Right lung (tissue), 10 donors: ENCODE measurements around the gene DBN1. TPM values are rescaled to one million over a fixed set of nuclear protein-coding genes. Genes with fewer than 3 reads are reported as not detected.

Experiments
- DNase-seq, 2 donors: peaks; one replicate each; pipeline ENCODE4 v3.0.0-alpha.2; 2013
- long read RNA-seq, 8 donors: transcript quantifications; one replicate each; lab custom pipeline, GENCODE V29; 2026
- polyA plus RNA-seq, 5 donors: library from polyadenylated mRNA; unstranded; fragments of 120-200 nt; gene quantifications; one replicate each; pipeline versions ENCODE4 v1.2.1 to v1.2.3, GENCODE V29; 2013; ENCODE audit warnings: inconsistent platforms in 1 of 5, low replicate concordance in 1 of 5; ENCODE audit not compliant: insufficient read length in 5 of 5, insufficient read depth in 1 of 5

Gene DBN1
- polyA plus RNA-seq = 100 to 1,000 TPM; 121 to 218 (median 139) TPM
- long read RNA-seq, donor 1, transcript DBN1-202 (14 exons, 2,995 nt) = major isoform, 12 of 61 reads
- long read RNA-seq, donor 1, partial matches to known transcripts = 44 of 61 reads
- long read RNA-seq, donor 1, other reads (novel, unspliced or antisense) = 0 of 61 reads
- long read RNA-seq, donor 2, transcript DBN1-202 (14 exons, 2,995 nt) = major isoform, 31 of 46 reads
- long read RNA-seq, donor 2, partial matches to known transcripts = 7 of 46 reads
- long read RNA-seq, donor 2, other reads (novel, unspliced or antisense) = 5 of 46 reads
- long read RNA-seq, donor 3, transcript DBN1-202 (14 exons, 2,995 nt) = major isoform, 11 of 53 reads
- long read RNA-seq, donor 3, partial matches to known transcripts = 40 of 53 reads
- long read RNA-seq, donor 3, other reads (novel, unspliced or antisense) = 0 of 53 reads
- long read RNA-seq, donor 4, partial matches to known transcripts = 16 of 19 reads
- long read RNA-seq, donor 4, other reads (novel, unspliced or antisense) = 0 of 19 reads
- long read RNA-seq, donor 5, transcript DBN1-202 (14 exons, 2,995 nt) = major isoform, 11 of 53 reads
- long read RNA-seq, donor 5, partial matches to known transcripts = 41 of 53 reads
- long read RNA-seq, donor 5, other reads (novel, unspliced or antisense) = 0 of 53 reads
- long read RNA-seq, donor 6, transcript DBN1-202 (14 exons, 2,995 nt) = major isoform, 25 of 56 reads
- long read RNA-seq, donor 6, partial matches to known transcripts = 29 of 56 reads
- long read RNA-seq, donor 6, other reads (novel, unspliced or antisense) = 0 of 56 reads
- long read RNA-seq, donor 7, transcript DBN1-202 (14 exons, 2,995 nt) = major isoform, 16 of 62 reads
- long read RNA-seq, donor 7, partial matches to known transcripts = 45 of 62 reads
- long read RNA-seq, donor 7, other reads (novel, unspliced or antisense) = 0 of 62 reads
- long read RNA-seq, donor 8, transcript DBN1-202 (14 exons, 2,995 nt) = major isoform, 11 of 11 reads
- long read RNA-seq, donor 8, partial matches to known transcripts = 0 of 11 reads
- long read RNA-seq, donor 8, other reads (novel, unspliced or antisense) = 0 of 11 reads

GRCh38 chr5:177473443-177474001 is at the start of gene DBN1:
TSS of gene DBN1 (minus strand) at chr5:177473634. CDS start at chr5:177473521, 113 bp downstream.
- peak; percentile 36 to 62 for DNase-seq

- DNase-seq = no peak
Observed at GRCh38 chr5:177520916-177521513, 47.6 kb upstream of the DBN1 start.

- DNase-seq = no peak
Observed at GRCh38 chr5:177520271-177520670, 46.8 kb upstream of the DBN1 start.

- no peak for DNase-seq
Observed at GRCh38 chr5:177519463-177520235, 46.2 kb upstream of the DBN1 start.

- peak; percentile 98 for DNase-seq
Observed at GRCh38 chr5:177516601-177517568, 43.5 kb upstream of the DBN1 start, which contains the start of gene DDX41. TSS of gene DDX41 (minus strand) at chr5:177516961. CDS start at chr5:177516945, 16 bp downstream.

GRCh38 chr5:177515580-177515979 is 42.1 kb upstream of the DBN1 start:
- DNase-seq = no peak

- DNase-seq = no peak
Observed at GRCh38 chr5:177514541-177514940, 41.1 kb upstream of the DBN1 start.

- DNase-seq = no peak
Observed at GRCh38 chr5:177513500-177513899, 40.1 kb upstream of the DBN1 start.

GRCh38 chr5:177512736-177513380 is 39.4 kb upstream of the DBN1 start:
- no peak for DNase-seq

GRCh38 chr5:177511796-177512675 is 38.6 kb upstream of the DBN1 start:
- no peak for DNase-seq

- DNase-seq = no peak
Observed at GRCh38 chr5:177511181-177511580, 37.7 kb upstream of the DBN1 start.

- DNase-seq = no peak
Observed at GRCh38 chr5:177510567-177511053, 37.2 kb upstream of the DBN1 start.

GRCh38 chr5:177509991-177510566 is 36.6 kb upstream of the DBN1 start:
- no peak for DNase-seq

GRCh38 chr5:177509381-177509951 is 36.0 kb upstream of the DBN1 start, which contains the start of gene DOK3:
TSS of gene DOK3 (minus strand) at chr5:177509826. CDS start at chr5:177509540, 286 bp downstream.
- DNase-seq = no peak

- no peak for DNase-seq
Observed at GRCh38 chr5:177508837-177509236, 35.4 kb upstream of the DBN1 start.

GRCh38 chr5:177508221-177508611 is 34.8 kb upstream of the DBN1 start:
- no peak for DNase-seq
